ENCODE data around the gene SLC37A3. TPM values are rescaled to one million over a fixed set of nuclear protein-coding genes. Genes with fewer than 3 reads are reported as not detected.

The SLC37A3 gene
- total RNA-seq, 2 experiments from 2014 or later, result 19.9 to 23.9 TPM

DNA sequence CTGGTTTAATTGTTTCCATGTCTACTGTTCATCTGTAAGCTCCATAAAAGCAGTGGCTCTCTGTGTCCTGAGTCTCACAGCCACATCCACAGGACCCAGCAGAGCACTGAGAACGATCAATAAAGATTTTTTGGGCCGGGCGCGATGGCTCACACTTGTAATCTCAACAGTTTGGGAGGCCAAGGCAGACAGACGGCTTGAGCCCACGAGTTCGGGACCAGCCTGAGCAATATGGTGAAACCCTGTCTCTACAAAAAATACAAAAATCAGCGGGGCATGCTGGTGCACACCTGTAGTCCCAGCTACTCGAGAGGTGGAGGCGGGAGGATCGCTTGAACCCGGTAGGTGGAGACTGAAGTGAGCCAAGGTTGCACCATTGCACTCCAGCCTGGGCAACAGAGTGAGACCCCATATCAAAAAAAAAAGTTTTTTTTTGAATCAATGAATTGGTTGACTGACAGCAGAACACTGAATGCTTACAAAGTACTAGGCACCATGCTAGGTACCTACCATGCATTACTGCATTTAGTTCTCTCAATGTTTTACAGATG lies 4.5 kb downstream of the SLC37A3 start:
- H3K9me3 Mint-ChIP-seq (ENCODE audit: insufficient read depth), result no peaks in the 10 kb centered on the region
- H3K4me3 Mint-ChIP-seq, result no peak overlapping the region
- ATAC-seq (no peak), DNase-seq (no peak)
- H3K27me3 Mint-ChIP-seq (ENCODE audit: low read depth), result no peaks in the 10 kb centered on the region
- CTCF ChIA-PET, result interaction anchor here (0.7 kb wide), 1 partner anchor 8 kb away, joined by 3 read pairs; no protein-coding TSS in a partner anchor
- H3K4me1 Mint-ChIP-seq (ENCODE audit: low read depth), result peaks cover 15% of the 10 kb centered on the region
- POLR2A ChIA-PET, result no interaction called here
- H3K36me3 Mint-ChIP-seq (ENCODE audit: low read depth), result peaks cover 4% of the 10 kb centered on the region
- no peak overlapping the region for H3K27ac Mint-ChIP-seq

DNA sequence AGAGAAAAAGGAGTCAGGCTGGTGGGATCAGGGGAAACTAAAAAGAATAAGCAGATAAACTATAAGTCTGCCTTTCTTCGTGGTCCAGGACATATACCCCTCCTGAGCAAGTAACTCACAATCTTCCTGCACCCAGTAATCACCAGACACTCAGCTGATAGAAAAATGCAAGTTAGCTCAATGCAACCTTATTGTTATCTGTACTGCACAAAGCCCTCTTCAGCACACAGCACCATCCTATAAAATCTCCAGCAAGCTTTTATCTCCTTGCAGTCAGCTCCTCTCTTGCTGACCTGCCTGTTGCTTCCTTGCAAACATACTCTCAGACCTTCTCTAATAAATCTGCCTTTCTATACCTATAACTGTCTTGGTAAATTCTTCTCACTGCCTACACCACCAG lies 6.7 kb downstream of the SLC37A3 start:
- H3K36me3 Mint-ChIP-seq (ENCODE audit: low read depth), result peaks cover 4% of the 10 kb centered on the region
- CTCF ChIA-PET, result interaction anchor here (1.0 to 1.3 kb wide), 2 partner anchors 16 to 26 kb away, joined by 3 to 7 read pairs; no protein-coding TSS in a partner anchor

GRCh38 chr7:140390466-140391190 lies 7.7 kb downstream of the SLC37A3 start:
- ChIA-PET CTCF (interaction anchor here (1.6 kb wide), 1 partner anchor 15 kb away, joined by 4 read pairs; no protein-coding TSS in a partner anchor), POLR2A (interaction anchor here (0.6 to 2.6 kb wide), 3 partner anchors 13 to 56 kb away, joined by 4 to 9 read pairs (median 4); partner anchors contain the start of gene RAB19)
- Mint-ChIP-seq H3K4me1 (ENCODE audit: low read depth) (peaks cover 2% of the 10 kb centered on the region), H3K27me3 (ENCODE audit: low read depth) (no peaks in the 10 kb centered on the region), H3K36me3 (ENCODE audit: low read depth) (peaks cover 4% of the 10 kb centered on the region), H3K4me3 (no peak overlapping the region), H3K27ac (no peak overlapping the region), H3K9me3 (ENCODE audit: insufficient read depth) (no peaks in the 10 kb centered on the region)
- ATAC-seq, result peak; percentile 20
- DNase-seq, result no peak

More for the DNA sequence above, 6.7 kb downstream of the SLC37A3 start:
- POLR2A ChIA-PET, result interaction anchor here (1.2 kb wide), 1 partner anchor 9 kb away, joined by 3 read pairs; no protein-coding TSS in a partner anchor
- Mint-ChIP-seq H3K4me1 (ENCODE audit: low read depth) (peaks cover 7% of the 10 kb centered on the region), H3K4me3 (no peak overlapping the region), H3K9me3 (ENCODE audit: insufficient read depth) (no peaks in the 10 kb centered on the region), H3K27me3 (ENCODE audit: low read depth) (no peaks in the 10 kb centered on the region), H3K27ac (no peak overlapping the region)
- DNase-seq (no peak), ATAC-seq (no peak)

DNA sequence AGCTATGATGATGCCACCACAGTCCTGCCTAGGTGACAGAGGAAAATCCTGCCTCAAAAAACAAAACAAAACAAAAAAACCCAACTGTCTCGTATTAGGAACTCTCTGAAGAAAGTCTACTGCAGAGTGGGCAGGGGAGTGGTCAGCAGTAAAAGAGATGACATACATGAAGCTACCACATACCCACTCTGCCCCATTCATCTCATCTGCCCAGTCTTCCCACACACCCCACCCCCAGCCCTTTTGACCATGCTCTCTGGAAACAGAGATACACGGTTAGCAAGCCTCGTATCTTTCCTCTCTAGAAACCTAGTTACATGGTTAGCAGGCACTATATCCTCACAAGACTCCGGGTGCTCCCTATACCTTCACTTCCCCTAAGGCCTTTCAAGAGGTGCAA lies 8.3 kb downstream of the SLC37A3 start:
- Mint-ChIP-seq H3K27ac (no peak overlapping the region), H3K9me3 (ENCODE audit: insufficient read depth) (no peaks in the 10 kb centered on the region), H3K27me3 (ENCODE audit: low read depth) (no peaks in the 10 kb centered on the region), H3K36me3 (ENCODE audit: low read depth) (peaks cover 7% of the 10 kb centered on the region), H3K4me1 (ENCODE audit: low read depth) (peaks cover 8% of the 10 kb centered on the region), H3K4me3 (no peak overlapping the region)
- DNase-seq (no peak), ATAC-seq (no peak)
- CTCF ChIA-PET, result interaction anchor here (1.6 kb wide), 1 partner anchor 15 kb away, joined by 4 read pairs; no protein-coding TSS in a partner anchor
- POLR2A ChIA-PET, result interaction anchor here (1.4 to 2.6 kb wide), 2 partner anchors 13 kb away, joined by 4 to 9 read pairs; partner anchors contain the start of gene RAB19

GRCh38 chr7:140389445-140389844 lies 8.9 kb downstream of the SLC37A3 start:
- DNase-seq, result no peak
- Mint-ChIP-seq H3K27me3 (ENCODE audit: low read depth) (no peaks in the 10 kb centered on the region), H3K36me3 (ENCODE audit: low read depth) (peaks cover 7% of the 10 kb centered on the region), H3K9me3 (ENCODE audit: insufficient read depth) (no peaks in the 10 kb centered on the region), H3K4me1 (ENCODE audit: low read depth) (peaks cover 12% of the 10 kb centered on the region), H3K4me3 (no peak overlapping the region), H3K27ac (no peak overlapping the region)
- no peak for ATAC-seq
- ChIA-PET POLR2A (interaction anchor here (2.6 kb wide), 1 partner anchor 13 kb away, joined by 9 read pairs; no protein-coding TSS in a partner anchor), CTCF (interaction anchor here (1.6 kb wide), 1 partner anchor 14 kb away, joined by 4 read pairs; no protein-coding TSS in a partner anchor)

GRCh38 chr7:140384894-140385545 lies 13.3 kb downstream of the SLC37A3 start:
- no peaks in the 10 kb centered on the region for H3K27me3 Mint-ChIP-seq (ENCODE audit: low read depth)
- no peak overlapping the region for H3K4me3 Mint-ChIP-seq
- peaks cover 16% of the 10 kb centered on the region for H3K36me3 Mint-ChIP-seq (ENCODE audit: low read depth)
- DNase-seq, result no peak
- H3K9me3 Mint-ChIP-seq (ENCODE audit: insufficient read depth), result no peaks in the 10 kb centered on the region
- CTCF ChIA-PET, result interaction anchor here (1.2 to 1.9 kb wide), 5 partner anchors 9 to 203 kb away, joined by 3 to 7 read pairs (median 4); no protein-coding TSS in a partner anchor
- POLR2A ChIA-PET, result interaction anchor here (0.7 to 1.7 kb wide), 2 partner anchors 9 to 95 kb away, joined by 3 to 10 read pairs; partner anchors contain the start of gene MKRN1
- no peak overlapping the region for H3K27ac Mint-ChIP-seq
- H3K4me1 Mint-ChIP-seq (ENCODE audit: low read depth), result peaks cover 14% of the 10 kb centered on the region
- no peak for ATAC-seq

DNA sequence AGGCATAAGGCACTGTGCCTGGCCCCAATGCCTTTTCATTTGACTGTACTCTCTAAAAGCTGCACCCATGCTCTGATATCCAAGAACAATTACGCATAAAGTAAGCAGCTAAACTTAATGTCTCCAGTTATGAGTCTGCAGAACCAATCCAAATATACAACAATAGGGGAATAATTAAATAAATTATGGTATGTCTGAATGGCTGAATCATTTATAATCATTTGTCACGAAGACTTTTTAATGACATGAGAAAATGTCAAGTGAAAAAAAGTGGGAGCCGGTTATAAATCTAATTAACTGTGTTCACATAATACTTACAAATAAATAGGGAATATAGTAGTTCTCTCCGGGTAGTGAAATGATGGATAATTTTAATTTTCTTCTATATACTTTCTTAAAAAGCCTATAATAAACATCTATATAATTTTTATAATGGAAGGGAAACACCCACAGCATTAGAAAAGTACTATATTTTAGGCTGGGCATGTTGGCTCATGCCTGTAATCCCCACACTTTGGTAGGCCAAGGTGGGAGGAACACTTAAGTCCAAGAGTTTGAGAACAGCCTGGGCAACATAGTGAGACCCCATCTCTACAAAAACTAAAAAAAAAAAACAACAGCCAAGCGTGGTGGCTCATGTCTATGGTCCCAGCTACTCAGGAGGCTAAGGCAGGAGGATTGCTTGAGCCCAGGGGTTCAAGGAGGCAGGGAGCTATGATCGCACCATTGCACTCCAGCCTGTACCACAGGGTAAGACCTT lies 14.2 kb downstream of the SLC37A3 start:
- Mint-ChIP-seq H3K36me3 (ENCODE audit: low read depth) (peaks cover 21% of the 10 kb centered on the region), H3K4me3 (no peak overlapping the region), H3K27me3 (ENCODE audit: low read depth) (no peaks in the 10 kb centered on the region), H3K9me3 (ENCODE audit: insufficient read depth) (no peaks in the 10 kb centered on the region), H3K27ac (no peak overlapping the region), H3K4me1 (ENCODE audit: low read depth) (peaks cover 14% of the 10 kb centered on the region)
- DNase-seq (no peak), ATAC-seq (no peak)
- ChIA-PET POLR2A (interaction anchor here (1.7 kb wide), 1 partner anchor 8 kb away, joined by 10 read pairs; no protein-coding TSS in a partner anchor), CTCF (interaction anchor here (1.2 to 1.6 kb wide), 4 partner anchors 8 to 202 kb away, joined by 3 to 7 read pairs (median 4); no protein-coding TSS in a partner anchor)

- DNase-seq (peak; percentile 36), ATAC-seq (peak; percentile 84)
- peak overlapping the region; percentile 66 for H3K4me3 Mint-ChIP-seq
- CTCF ChIA-PET, result interaction anchor here (0.9 to 2.3 kb wide), 11 partner anchors 9 to 201 kb away, joined by 3 to 9 read pairs (median 4); partner anchors contain the start of gene RAB19
- peaks cover 34% of the 10 kb centered on the region for H3K36me3 Mint-ChIP-seq (ENCODE audit: low read depth)
- peak overlapping the region; percentile 88 for H3K27ac Mint-ChIP-seq
- no peaks in the 10 kb centered on the region for H3K9me3 Mint-ChIP-seq (ENCODE audit: insufficient read depth)
- no peaks in the 10 kb centered on the region for H3K27me3 Mint-ChIP-seq (ENCODE audit: low read depth)
- POLR2A ChIA-PET, result interaction anchor here (0.6 to 3.4 kb wide), 15 partner anchors 9 to 639 kb away, joined by 3 to 24 read pairs (median 5); partner anchors contain the start of genes MRPS33, PARP12, RAB19 and SLC37A3
- peaks cover 25% of the 10 kb centered on the region for H3K4me1 Mint-ChIP-seq (ENCODE audit: low read depth)
These were observed 22.2 kb downstream of the SLC37A3 start for GRCh38 chr7:140375892-140376730.

- ChIA-PET CTCF (interaction anchor here (0.9 to 2.3 kb wide), 9 partner anchors 10 to 200 kb away, joined by 3 to 9 read pairs (median 4); partner anchors contain the start of gene RAB19), POLR2A (interaction anchor here (0.6 to 3.4 kb wide), 14 partner anchors 10 to 313 kb away, joined by 3 to 24 read pairs (median 5); partner anchors contain the start of genes PARP12, RAB19 and SLC37A3)
- DNase-seq (no peak), ATAC-seq (no peak)
- Mint-ChIP-seq H3K27ac (peak overlapping the region; percentile 88), H3K4me3 (peak overlapping the region; percentile 66), H3K9me3 (ENCODE audit: insufficient read depth) (no peaks in the 10 kb centered on the region), H3K36me3 (ENCODE audit: low read depth) (peaks cover 34% of the 10 kb centered on the region), H3K4me1 (ENCODE audit: low read depth) (peaks cover 25% of the 10 kb centered on the region), H3K27me3 (ENCODE audit: low read depth) (no peaks in the 10 kb centered on the region)
These were observed 23.0 kb downstream of the SLC37A3 start for GRCh38 chr7:140375323-140375722.

DNA sequence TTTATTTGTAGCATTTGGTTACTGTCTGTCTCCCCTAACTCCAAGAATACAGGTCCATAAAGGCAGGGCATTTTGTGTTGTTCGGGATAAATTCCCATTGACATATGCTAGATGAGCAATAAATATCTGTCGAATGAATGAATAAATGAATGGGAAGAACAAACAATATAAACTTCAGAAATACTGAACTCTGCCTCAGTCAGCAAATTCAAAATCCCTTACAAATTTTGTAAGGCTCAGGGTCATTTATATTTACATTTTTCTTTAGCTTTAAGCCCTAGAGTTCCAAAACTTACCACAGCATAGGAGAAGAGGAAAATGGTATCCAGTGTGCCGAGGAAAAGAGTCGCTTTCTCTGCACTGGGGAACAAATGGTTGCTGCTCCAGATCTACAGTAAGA lies 29.0 kb downstream of the SLC37A3 start:
- Mint-ChIP-seq H3K36me3 (ENCODE audit: low read depth) (peaks cover 32% of the 10 kb centered on the region), H3K9me3 (ENCODE audit: insufficient read depth) (no peaks in the 10 kb centered on the region), H3K27ac (no peak overlapping the region), H3K4me1 (ENCODE audit: low read depth) (peaks cover 8% of the 10 kb centered on the region), H3K4me3 (no peak overlapping the region), H3K27me3 (ENCODE audit: low read depth) (no peaks in the 10 kb centered on the region)
- POLR2A ChIA-PET, result no interaction called here
- CTCF ChIA-PET, result no interaction called here
- ATAC-seq, result no peak
- no peak for DNase-seq

All from activated CD8-positive, alpha-beta T cell treated with anti-CD3 and anti-CD28 coated beads, Interleukin-2, amount 10 ng/mL, durations not matched to agents 7 days and 5 days (primary cell).